Mesenchymal stem cell (in vitro differentiated cells and primary cell): ENCODE data around the gene PSMD1.

Experiments used
- DNase-seq: peaks from one replicate; pipeline ENCODE4 v3.0.0-alpha.2; 2013
- H2AFZ ChIP-seq: one replicate; pipeline ENCODE4 v1.6.1; 2013; ENCODE audit warnings: low read depth, mild to moderate bottlenecking, control low read depth, inconsistent platforms, low read length, moderate library complexity
- H2AK5ac ChIP-seq: 2 replicates; pipeline ENCODE4 v1.6.1; 2013; ENCODE audit warnings: low read length, moderate library complexity, mild to moderate bottlenecking, inconsistent platforms; ENCODE audit not compliant: severe bottlenecking
- H2BK120ac ChIP-seq: one replicate; pipeline ENCODE4 v1.6.1; 2013; ENCODE audit warnings: low read depth, mild to moderate bottlenecking, inconsistent platforms, low read length, moderate library complexity
- H2BK12ac ChIP-seq, 2 experiments: one replicate each; pipeline ENCODE4 v1.6.1; 2013; ENCODE audit warnings: inconsistent platforms in 2 of 2, low read length in 2 of 2, mild to moderate bottlenecking in 2 of 2, moderate library complexity in 2 of 2, control low read depth in 1 of 2
- H2BK15ac ChIP-seq: one replicate; pipeline ENCODE4 v1.6.1; 2013; ENCODE audit warnings: mild to moderate bottlenecking, low read depth, inconsistent platforms; ENCODE audit not compliant: poor library complexity, severe bottlenecking
- H2BK5ac ChIP-seq: 2 replicates; pipeline ENCODE4 v1.6.1; 2013; ENCODE audit warnings: low read depth, mild to moderate bottlenecking, low read length, control low read depth, inconsistent platforms; ENCODE audit not compliant: poor library complexity, severe bottlenecking
- H3K14ac ChIP-seq, 2 experiments: one replicate each; pipeline ENCODE4 v1.6.1; 2013; ENCODE audit warnings: inconsistent platforms in 2 of 2, low read length in 2 of 2, control low read depth in 1 of 2, mild to moderate bottlenecking in 1 of 2, moderate library complexity in 1 of 2
- H3K18ac ChIP-seq, 2 experiments: one replicate each; pipeline ENCODE4 v1.6.1; 2013; ENCODE audit warnings: inconsistent platforms in 2 of 2, low read length in 2 of 2, control low read depth in 1 of 2, low read depth in 1 of 2, mild to moderate bottlenecking in 1 of 2
- H3K23ac ChIP-seq, 2 experiments: one replicate each; pipeline ENCODE4 v1.6.1; 2013; ENCODE audit warnings: inconsistent platforms in 2 of 2, low read length in 2 of 2, mild to moderate bottlenecking in 2 of 2, moderate library complexity in 2 of 2, control low read depth in 1 of 2
- H3K27ac ChIP-seq: 2 replicates; pipeline ENCODE4 v1.5.1; 2013; ENCODE audit warnings: mild to moderate bottlenecking, moderate library complexity, low read length, control low read depth, inconsistent platforms; ENCODE audit not compliant: poor library complexity, severe bottlenecking
- H3K27me3 ChIP-seq, 2 experiments: 2 replicates each; pipeline versions ENCODE4 v1.6.1 to v1.7.0; 2013; ENCODE audit warnings: low read length in 2 of 2, mild to moderate bottlenecking in 2 of 2, moderate library complexity in 2 of 2, control low read depth in 1 of 2, inconsistent platforms in 1 of 2; ENCODE audit not compliant: control insufficient read depth in 1 of 2, insufficient read depth in 1 of 2
- H3K36me3 ChIP-seq, 2 experiments: 2 replicates each; pipeline versions ENCODE4 v1.6.1 to v1.7.0; 2013; ENCODE audit warnings: low read length in 2 of 2, control low read depth in 1 of 2, inconsistent platforms in 1 of 2, low read depth in 1 of 2, mild to moderate bottlenecking in 1 of 2; ENCODE audit not compliant: insufficient read depth in 2 of 2, control insufficient read depth in 1 of 2
- H3K4ac ChIP-seq, 2 experiments: one replicate each; pipeline ENCODE4 v1.6.1; 2013; ENCODE audit warnings: inconsistent platforms in 2 of 2, low read length in 2 of 2, mild to moderate bottlenecking in 2 of 2, moderate library complexity in 2 of 2, control low read depth in 1 of 2, low read depth in 1 of 2
- H3K4me1 ChIP-seq: 2 replicates; pipeline ENCODE4 v1.6.1; 2013; ENCODE audit warnings: low read depth, low read length, control low read depth; ENCODE audit not compliant: control insufficient read depth, insufficient read depth
- H3K4me2 ChIP-seq: 2 replicates; pipeline ENCODE4 v1.6.1; 2013; ENCODE audit warnings: low read length, mild to moderate bottlenecking, inconsistent platforms; ENCODE audit not compliant: poor library complexity, severe bottlenecking
- H3K4me3 ChIP-seq, 2 experiments: 2 replicates each; pipeline versions ENCODE4 v1.5.1 to v1.7.0; 2013; ENCODE audit warnings: low read length in 2 of 2, mild to moderate bottlenecking in 2 of 2, control low read depth in 1 of 2, low read depth in 1 of 2; ENCODE audit not compliant: insufficient read depth in 1 of 2
- H3K79me1 ChIP-seq: replicated peaks from 2 replicates; pipeline ENCODE4 v1.6.1; 2013; ENCODE audit warnings: mild to moderate bottlenecking, control low read depth, low read length, inconsistent platforms; ENCODE audit not compliant: poor library complexity, severe bottlenecking
- H3K9ac ChIP-seq: 2 replicates; pipeline ENCODE4 v1.7.0; 2013; ENCODE audit warnings: mild to moderate bottlenecking, low read length, moderate library complexity
- H3K9me3 ChIP-seq: 2 replicates; pipeline ENCODE4 v1.7.0; 2013; ENCODE audit warnings: mild to moderate bottlenecking, low read length; ENCODE audit not compliant: control insufficient read depth
- H4K8ac ChIP-seq: one replicate; pipeline ENCODE4 v1.6.1; 2013; ENCODE audit warnings: inconsistent platforms, mild to moderate bottlenecking, low read length, moderate library complexity
- H4K91ac ChIP-seq: one replicate; pipeline ENCODE4 v1.6.1; 2013; ENCODE audit warnings: mild to moderate bottlenecking, low read length, inconsistent platforms
- WGBS: methylation state at CpG from one replicate; pipeline ENCODE4 v1.1.7; 2013; ENCODE audit warnings: mixed read lengths; 5-methylcytosine and 5-hydroxymethylcytosine counted together

Gene PSMD1

GRCh38 chr2:231029563-231029962 lies 27.1 kb upstream of the PSMD1 start:
- no peak overlapping the region for H3K4me3 ChIP-seq

GRCh38 chr2:231030725-231031124 lies 25.9 kb upstream of the PSMD1 start:
- Histone ChIP-seq H4K8ac (no peak overlapping the region), H3K4me1 (peaks cover 3% of the 10 kb centered on the region), H3K9ac (no peak overlapping the region), H3K27me3 (peaks cover 52 to 61% of the 10 kb centered on the region in 2 experiments), H3K4me2 (no peak overlapping the region), H2BK5ac (no peak overlapping the region), H4K91ac (no peak overlapping the region), H3K9me3 (no peaks in the 10 kb centered on the region), H3K18ac (no peak overlapping the region), H3K79me1 (no peaks in the 10 kb centered on the region), H2AK5ac (no peak overlapping the region), H3K4ac (no peak overlapping the region), H2BK120ac (no peak overlapping the region), H3K14ac (no peak overlapping the region), H3K4me3 (no peak overlapping the region), H2BK15ac (no peak overlapping the region), H3K23ac (no peak overlapping the region), H2BK12ac (no peak overlapping the region), H2AFZ (no peak overlapping the region), H3K27ac (no peak overlapping the region), H3K36me3 (no peaks in the 10 kb centered on the region)
- WGBS: 67% methylated on average over 3 of the region's 3 CpGs
- DNase-seq: no peak

More at GRCh38 chr2:231029563-231029962, 27.1 kb upstream of the PSMD1 start:
- Histone ChIP-seq H2AFZ (no peak overlapping the region), H3K9me3 (no peaks in the 10 kb centered on the region), H2BK15ac (no peak overlapping the region), H2BK12ac (no peak overlapping the region), H2BK120ac (no peak overlapping the region), H3K79me1 (no peaks in the 10 kb centered on the region), H3K14ac (no peak overlapping the region), H3K27ac (no peak overlapping the region), H3K4me2 (no peak overlapping the region), H3K23ac (no peak overlapping the region), H3K18ac (no peak overlapping the region), H4K8ac (no peak overlapping the region), H3K36me3 (no peaks in the 10 kb centered on the region), H3K27me3 (peaks cover 43 to 50% of the 10 kb centered on the region in 2 experiments), H4K91ac (no peak overlapping the region), H3K9ac (no peak overlapping the region), H3K4me1 (peaks cover 3% of the 10 kb centered on the region), H3K4ac (no peak overlapping the region), H2BK5ac (no peak overlapping the region), H2AK5ac (no peak overlapping the region)
- 85% methylated on average over 9 of the region's 9 CpGs for WGBS
- no peak for DNase-seq

- Histone ChIP-seq H3K23ac (no peak overlapping the region), H4K91ac (no peak overlapping the region), H4K8ac (no peak overlapping the region), H3K18ac (no peak overlapping the region), H3K36me3 (no peaks in the 10 kb centered on the region), H3K27ac (no peak overlapping the region), H3K14ac (no peak overlapping the region), H2BK5ac (no peak overlapping the region), H2AK5ac (no peak overlapping the region), H3K9me3 (no peaks in the 10 kb centered on the region), H3K4me3 (no peak overlapping the region), H2BK120ac (no peak overlapping the region), H2BK15ac (no peak overlapping the region), H3K27me3 (peaks cover 61 to 69% of the 10 kb centered on the region in 2 experiments), H3K4me2 (no peak overlapping the region), H3K4ac (no peak overlapping the region), H3K9ac (no peak overlapping the region), H3K4me1 (peaks cover 10% of the 10 kb centered on the region), H2BK12ac (no peak overlapping the region), H3K79me1 (no peaks in the 10 kb centered on the region), H2AFZ (no peak overlapping the region)
- WGBS: 57% methylated on average over 5 of the region's 5 CpGs
- no peak for DNase-seq
Measured at GRCh38 chr2:231032575-231033140, 24.0 kb upstream of the PSMD1 start.

GRCh38 chr2:231033147-231034132 lies 23.2 kb upstream of the PSMD1 start:
- Histone ChIP-seq H3K27ac (no peak overlapping the region), H3K23ac (no peak overlapping the region), H2BK120ac (no peak overlapping the region), H3K14ac (no peak overlapping the region), H3K18ac (no peak overlapping the region), H2BK5ac (no peak overlapping the region), H4K91ac (no peak overlapping the region), H2AFZ (no peak overlapping the region), H2BK12ac (no peak overlapping the region), H2BK15ac (no peak overlapping the region), H3K27me3 (peaks cover 62 to 69% of the 10 kb centered on the region in 2 experiments), H3K4me1 (peaks cover 16% of the 10 kb centered on the region), H2AK5ac (no peak overlapping the region), H3K36me3 (peaks cover 0 to 2% of the 10 kb centered on the region in 2 experiments), H3K9me3 (no peaks in the 10 kb centered on the region), H3K79me1 (no peaks in the 10 kb centered on the region), H4K8ac (no peak overlapping the region), H3K4me3 (no peak overlapping the region), H3K9ac (no peak overlapping the region), H3K4me2 (no peak overlapping the region), H3K4ac (no peak overlapping the region)
- WGBS: 57% methylated on average over 6 of the region's 11 CpGs
- no peak for DNase-seq
